ENCODE results near the gene AMN.

- TF ChIP-seq CTCF (IDR thresholded peaks at IDR 0.05): no peak
- no peak for TF ChIP-seq PBX3 (IDR thresholded peaks at IDR 0.05)
- no peak for TF ChIP-seq SIN3A (IDR thresholded peaks at IDR 0.05; ENCODE audit: borderline replicate concordance, low read depth, low read length)
- no peak for TF ChIP-seq JUND (IDR thresholded peaks at IDR 0.05)
- no peak for TF ChIP-seq MAX (IDR thresholded peaks at IDR 0.05; ENCODE audit: low read depth)
Observed at GRCh38 chr14:102969060-102969791, 46.8 kb downstream of the AMN start.
